ENCODE measurements around the gene STAT3.

DNA sequence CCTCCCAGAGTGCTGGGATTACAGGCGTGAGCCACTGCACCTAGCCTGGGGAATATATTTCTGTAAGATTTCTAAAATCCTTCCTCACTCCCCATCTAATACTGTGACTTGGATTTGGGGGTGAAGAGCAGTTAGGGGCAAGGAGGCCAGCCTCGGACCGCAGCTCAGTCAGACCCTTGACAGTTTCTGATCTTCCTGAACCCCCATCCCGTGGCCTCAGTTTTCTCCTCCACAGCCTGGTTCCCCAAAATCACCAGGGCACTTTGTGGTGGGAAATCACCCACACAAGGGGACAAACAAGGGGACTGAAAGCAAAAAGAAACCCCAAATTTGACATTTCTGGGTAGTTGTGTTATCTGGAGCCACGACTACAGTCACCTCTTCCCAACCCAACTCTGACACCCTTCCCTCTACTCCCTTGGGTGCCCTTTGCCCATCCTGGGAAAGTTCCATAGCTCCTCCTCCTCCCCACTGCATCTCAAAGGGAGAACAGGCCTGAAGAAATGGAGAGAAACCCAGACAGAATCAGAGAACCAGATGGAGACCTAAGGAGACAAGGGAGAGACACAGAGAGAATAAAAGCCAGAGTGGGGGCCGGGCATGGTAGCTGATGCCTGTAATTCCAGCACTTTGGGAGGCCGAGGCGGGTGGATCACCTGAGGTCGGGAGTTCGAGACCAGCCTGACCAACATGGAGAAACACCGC is 102.7 kb downstream of the STAT3 start:
- TF ChIP-seq, protein P1, sequence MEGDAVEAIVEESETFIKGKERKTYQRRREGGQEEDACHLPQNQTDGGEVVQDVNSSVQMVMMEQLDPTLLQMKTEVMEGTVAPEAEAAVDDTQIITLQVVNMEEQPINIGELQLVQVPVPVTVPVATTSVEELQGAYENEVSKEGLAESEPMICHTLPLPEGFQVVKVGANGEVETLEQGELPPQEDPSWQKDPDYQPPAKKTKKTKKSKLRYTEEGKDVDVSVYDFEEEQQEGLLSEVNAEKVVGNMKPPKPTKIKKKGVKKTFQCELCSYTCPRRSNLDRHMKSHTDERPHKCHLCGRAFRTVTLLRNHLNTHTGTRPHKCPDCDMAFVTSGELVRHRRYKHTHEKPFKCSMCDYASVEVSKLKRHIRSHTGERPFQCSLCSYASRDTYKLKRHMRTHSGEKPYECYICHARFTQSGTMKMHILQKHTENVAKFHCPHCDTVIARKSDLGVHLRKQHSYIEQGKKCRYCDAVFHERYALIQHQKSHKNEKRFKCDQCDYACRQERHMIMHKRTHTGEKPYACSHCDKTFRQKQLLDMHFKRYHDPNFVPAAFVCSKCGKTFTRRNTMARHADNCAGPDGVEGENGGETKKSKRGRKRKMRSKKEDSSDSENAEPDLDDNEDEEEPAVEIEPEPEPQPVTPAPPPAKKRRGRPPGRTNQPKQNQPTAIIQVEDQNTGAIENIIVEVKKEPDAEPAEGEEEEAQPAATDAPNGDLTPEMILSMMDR (IDR thresholded peaks at IDR 0.05), result no peak
- no peak for TF ChIP-seq EZH2 (IDR thresholded peaks at IDR 0.05; ENCODE audit: borderline replicate concordance, insufficient read depth, low read depth, low read length, poor library complexity, severe bottlenecking)

All from B cell (primary cell).